Mesenchymal stem cell (in vitro differentiated cells and primary cell): ENCODE results near the gene ABHD3.
"Not testable (repeated sequence)": the region's sequence is repeated elsewhere in the genome, so short reads cannot be mapped to it uniquely, and the experiment has no call there.

Source experiments
- DNase-seq: peaks from one replicate; pipeline ENCODE4 v3.0.0-alpha.2; 2013
- H2AFZ ChIP-seq: one replicate; pipeline ENCODE4 v1.6.1; 2013; ENCODE audit warnings: low read depth, mild to moderate bottlenecking, control low read depth, inconsistent platforms, low read length, moderate library complexity
- H2AK5ac ChIP-seq: 2 replicates; pipeline ENCODE4 v1.6.1; 2013; ENCODE audit warnings: low read length, moderate library complexity, mild to moderate bottlenecking, inconsistent platforms; ENCODE audit not compliant: severe bottlenecking
- H2BK120ac ChIP-seq: one replicate; pipeline ENCODE4 v1.6.1; 2013; ENCODE audit warnings: low read depth, mild to moderate bottlenecking, inconsistent platforms, low read length, moderate library complexity
- H2BK12ac ChIP-seq, 2 experiments: one replicate each; pipeline ENCODE4 v1.6.1; 2013; ENCODE audit warnings: inconsistent platforms in 2 of 2, low read length in 2 of 2, mild to moderate bottlenecking in 2 of 2, moderate library complexity in 2 of 2, control low read depth in 1 of 2
- H2BK15ac ChIP-seq: one replicate; pipeline ENCODE4 v1.6.1; 2013; ENCODE audit warnings: mild to moderate bottlenecking, low read depth, inconsistent platforms; ENCODE audit not compliant: poor library complexity, severe bottlenecking
- H2BK5ac ChIP-seq: 2 replicates; pipeline ENCODE4 v1.6.1; 2013; ENCODE audit warnings: low read depth, mild to moderate bottlenecking, low read length, control low read depth, inconsistent platforms; ENCODE audit not compliant: poor library complexity, severe bottlenecking
- H3K14ac ChIP-seq, 2 experiments: one replicate each; pipeline ENCODE4 v1.6.1; 2013; ENCODE audit warnings: inconsistent platforms in 2 of 2, low read length in 2 of 2, control low read depth in 1 of 2, mild to moderate bottlenecking in 1 of 2, moderate library complexity in 1 of 2
- H3K18ac ChIP-seq, 2 experiments: one replicate each; pipeline ENCODE4 v1.6.1; 2013; ENCODE audit warnings: inconsistent platforms in 2 of 2, low read length in 2 of 2, control low read depth in 1 of 2, low read depth in 1 of 2, mild to moderate bottlenecking in 1 of 2
- H3K23ac ChIP-seq, 2 experiments: one replicate each; pipeline ENCODE4 v1.6.1; 2013; ENCODE audit warnings: inconsistent platforms in 2 of 2, low read length in 2 of 2, mild to moderate bottlenecking in 2 of 2, moderate library complexity in 2 of 2, control low read depth in 1 of 2
- H3K27ac ChIP-seq: 2 replicates; pipeline ENCODE4 v1.5.1; 2013; ENCODE audit warnings: mild to moderate bottlenecking, moderate library complexity, low read length, control low read depth, inconsistent platforms; ENCODE audit not compliant: poor library complexity, severe bottlenecking
- H3K27me3 ChIP-seq, 2 experiments: 2 replicates each; pipeline versions ENCODE4 v1.6.1 to v1.7.0; 2013; ENCODE audit warnings: low read length in 2 of 2, mild to moderate bottlenecking in 2 of 2, moderate library complexity in 2 of 2, control low read depth in 1 of 2, inconsistent platforms in 1 of 2; ENCODE audit not compliant: control insufficient read depth in 1 of 2, insufficient read depth in 1 of 2
- H3K36me3 ChIP-seq, 2 experiments: 2 replicates each; pipeline versions ENCODE4 v1.6.1 to v1.7.0; 2013; ENCODE audit warnings: low read length in 2 of 2, control low read depth in 1 of 2, inconsistent platforms in 1 of 2, low read depth in 1 of 2, mild to moderate bottlenecking in 1 of 2; ENCODE audit not compliant: insufficient read depth in 2 of 2, control insufficient read depth in 1 of 2
- H3K4ac ChIP-seq, 2 experiments: one replicate each; pipeline ENCODE4 v1.6.1; 2013; ENCODE audit warnings: inconsistent platforms in 2 of 2, low read length in 2 of 2, mild to moderate bottlenecking in 2 of 2, moderate library complexity in 2 of 2, control low read depth in 1 of 2, low read depth in 1 of 2
- H3K4me1 ChIP-seq: 2 replicates; pipeline ENCODE4 v1.6.1; 2013; ENCODE audit warnings: low read depth, low read length, control low read depth; ENCODE audit not compliant: control insufficient read depth, insufficient read depth
- H3K4me2 ChIP-seq: 2 replicates; pipeline ENCODE4 v1.6.1; 2013; ENCODE audit warnings: low read length, mild to moderate bottlenecking, inconsistent platforms; ENCODE audit not compliant: poor library complexity, severe bottlenecking
- H3K4me3 ChIP-seq, 2 experiments: 2 replicates each; pipeline versions ENCODE4 v1.5.1 to v1.7.0; 2013; ENCODE audit warnings: low read length in 2 of 2, mild to moderate bottlenecking in 2 of 2, control low read depth in 1 of 2, low read depth in 1 of 2; ENCODE audit not compliant: insufficient read depth in 1 of 2
- H3K79me1 ChIP-seq: replicated peaks from 2 replicates; pipeline ENCODE4 v1.6.1; 2013; ENCODE audit warnings: mild to moderate bottlenecking, control low read depth, low read length, inconsistent platforms; ENCODE audit not compliant: poor library complexity, severe bottlenecking
- H3K9ac ChIP-seq: 2 replicates; pipeline ENCODE4 v1.7.0; 2013; ENCODE audit warnings: mild to moderate bottlenecking, low read length, moderate library complexity
- H3K9me3 ChIP-seq: 2 replicates; pipeline ENCODE4 v1.7.0; 2013; ENCODE audit warnings: mild to moderate bottlenecking, low read length; ENCODE audit not compliant: control insufficient read depth
- H4K8ac ChIP-seq: one replicate; pipeline ENCODE4 v1.6.1; 2013; ENCODE audit warnings: inconsistent platforms, mild to moderate bottlenecking, low read length, moderate library complexity
- H4K91ac ChIP-seq: one replicate; pipeline ENCODE4 v1.6.1; 2013; ENCODE audit warnings: mild to moderate bottlenecking, low read length, inconsistent platforms
- WGBS: methylation state at CpG from one replicate; pipeline ENCODE4 v1.1.7; 2013; ENCODE audit warnings: mixed read lengths; 5-methylcytosine and 5-hydroxymethylcytosine counted together

ABHD3 gene

GRCh38 chr18:21611401-21612124 is 93.0 kb downstream of the ABHD3 start:
- H3K9me3 ChIP-seq, H3K23ac ChIP-seq, H3K27me3 ChIP-seq, H2BK15ac ChIP-seq, H2AK5ac ChIP-seq, H4K91ac ChIP-seq, H3K79me1 ChIP-seq, H2BK12ac ChIP-seq, H2BK120ac ChIP-seq, H2BK5ac ChIP-seq, H3K4me1 ChIP-seq, H3K4me2 ChIP-seq, H3K14ac ChIP-seq, DNase-seq, H3K27ac ChIP-seq: not testable (repeated sequence)
- peak overlapping the region in 1 of 2 experiments; percentile 96 for H3K4me3 ChIP-seq
- H2AFZ ChIP-seq: peak overlapping the region; percentile 63
- peak overlapping the region in 1 of 2 experiments; percentile 21 for H3K18ac ChIP-seq
- 81% methylated on average over 29 of the region's 30 CpGs for WGBS
- peak overlapping the region; percentile 99 for H3K9ac ChIP-seq
- peaks cover 4 to 10% of the 10 kb centered on the region in 2 experiments for H3K36me3 ChIP-seq
- H3K4ac ChIP-seq: peak overlapping the region in 1 of 2 experiments; percentile 8
- H4K8ac ChIP-seq: peak overlapping the region; percentile 85

DNA sequence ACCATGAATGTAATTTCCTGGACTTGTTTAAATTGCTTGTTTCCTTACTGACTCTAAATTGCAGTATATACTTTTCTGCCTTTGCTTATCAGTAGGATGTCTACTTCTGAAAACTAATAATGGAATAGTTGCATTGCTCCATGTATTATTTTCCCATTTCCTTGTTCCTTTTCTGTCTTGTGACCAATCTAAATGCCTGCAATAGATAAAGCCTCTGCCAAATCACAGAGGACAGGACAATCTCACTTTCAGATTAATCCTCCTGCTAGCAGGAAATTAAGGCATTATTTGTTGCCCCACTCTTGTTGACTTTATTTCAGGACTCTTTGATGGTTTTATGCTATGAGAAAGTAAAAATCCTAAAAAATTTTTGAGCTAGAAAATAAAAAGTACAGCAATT is 99.4 kb downstream of the ABHD3 start:
- Histone ChIP-seq H3K36me3 (no peaks in the 10 kb centered on the region), H2BK120ac (no peak overlapping the region), H3K27ac (no peak overlapping the region), H3K4me1 (peaks cover 1% of the 10 kb centered on the region), H4K8ac (no peak overlapping the region), H3K18ac (no peak overlapping the region), H3K9me3 (no peaks in the 10 kb centered on the region), H3K4me3 (no peak overlapping the region), H2AK5ac (no peak overlapping the region), H3K14ac (no peak overlapping the region), H3K4ac (no peak overlapping the region), H4K91ac (no peak overlapping the region), H3K23ac (no peak overlapping the region), H2AFZ (no peak overlapping the region), H3K79me1 (no peaks in the 10 kb centered on the region), H3K4me2 (no peak overlapping the region), H3K9ac (no peak overlapping the region), H2BK15ac (no peak overlapping the region), H2BK5ac (no peak overlapping the region), H2BK12ac (no peak overlapping the region), H3K27me3 (no peaks in the 10 kb centered on the region)
- DNase-seq: no peak

DNA sequence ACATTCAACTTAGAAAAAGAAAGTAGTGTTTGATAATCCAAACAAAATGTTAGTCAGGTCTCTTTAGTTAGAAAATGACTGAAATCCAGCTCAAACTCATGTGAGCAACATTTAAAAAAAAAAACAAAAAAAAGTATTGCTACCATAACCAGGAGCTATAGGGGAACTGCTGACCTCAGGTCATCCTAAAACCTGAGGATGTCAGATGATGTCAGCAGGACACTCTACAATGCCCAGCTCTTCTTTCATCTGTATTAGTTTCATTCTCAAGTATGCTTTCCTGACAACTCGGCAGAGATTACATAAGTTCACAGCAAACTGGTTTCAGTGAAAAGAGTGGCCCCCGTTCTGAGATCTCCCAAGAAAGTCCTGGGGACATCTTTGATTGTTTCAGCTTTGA is 99.9 kb downstream of the ABHD3 start:
- H3K27me3 ChIP-seq: no peaks in the 10 kb centered on the region
- no peaks in the 10 kb centered on the region for H3K79me1 ChIP-seq
- H4K91ac ChIP-seq: no peak overlapping the region
- H3K18ac ChIP-seq: no peak overlapping the region
- no peak overlapping the region for H3K27ac ChIP-seq
- peak; percentile 20 for DNase-seq
- H2BK12ac ChIP-seq: no peak overlapping the region
- H3K4me3 ChIP-seq: no peak overlapping the region
- H2BK5ac ChIP-seq: no peak overlapping the region
- H2AFZ ChIP-seq: no peak overlapping the region
- no peak overlapping the region for H3K4ac ChIP-seq
- no peaks in the 10 kb centered on the region for H3K36me3 ChIP-seq
- no peak overlapping the region for H4K8ac ChIP-seq
- H2AK5ac ChIP-seq: no peak overlapping the region
- H3K9ac ChIP-seq: no peak overlapping the region
- no peak overlapping the region for H2BK15ac ChIP-seq
- no peak overlapping the region for H3K23ac ChIP-seq
- 47% methylated on average over 2 of the region's 2 CpGs for WGBS
- H3K4me2 ChIP-seq: no peak overlapping the region
- H3K4me1 ChIP-seq: peaks cover 1% of the 10 kb centered on the region
- H3K14ac ChIP-seq: no peak overlapping the region
- no peak overlapping the region for H2BK120ac ChIP-seq
- no peaks in the 10 kb centered on the region for H3K9me3 ChIP-seq

DNA sequence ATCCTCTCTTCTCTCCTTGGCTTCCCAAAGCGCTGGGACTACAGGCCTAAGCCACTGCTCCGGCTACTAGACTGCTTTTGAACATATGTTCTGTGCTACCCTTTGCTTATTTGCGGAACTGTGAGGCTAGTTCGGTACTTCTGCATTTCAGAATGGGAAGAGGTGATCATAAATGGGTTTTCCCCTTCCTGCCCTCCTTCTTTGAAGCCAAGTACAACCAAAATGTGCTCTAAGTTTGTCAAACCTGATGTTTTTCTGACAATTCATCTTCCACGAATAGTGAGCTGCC is 102.3 kb downstream of the ABHD3 start:
- WGBS: 98% methylated on average over 5 of the region's 5 CpGs
- Histone ChIP-seq H3K27me3 (no peaks in the 10 kb centered on the region), H3K23ac (no peak overlapping the region)

More for the DNA sequence above, 102.3 kb downstream of the ABHD3 start:
- Histone ChIP-seq H3K36me3 (no peaks in the 10 kb centered on the region), H4K91ac (no peak overlapping the region), H2AK5ac (no peak overlapping the region), H3K18ac (no peak overlapping the region), H2BK120ac (no peak overlapping the region), H2BK5ac (no peak overlapping the region), H2BK12ac (no peak overlapping the region), H3K4ac (no peak overlapping the region), H3K27ac (no peak overlapping the region), H2BK15ac (no peak overlapping the region), H3K4me2 (no peak overlapping the region), H4K8ac (no peak overlapping the region), H3K4me1 (peaks cover 4% of the 10 kb centered on the region), H3K9ac (no peak overlapping the region), H3K14ac (no peak overlapping the region), H3K9me3 (no peaks in the 10 kb centered on the region), H3K79me1 (no peaks in the 10 kb centered on the region), H3K4me3 (no peak overlapping the region), H2AFZ (no peak overlapping the region)
- no peak for DNase-seq
